IPS-18a (cell line): ENCODE data around the gene PDE9A.

Experiments
- H3K27ac ChIP-seq: one replicate; pipeline ENCODE4 v1.5.1; 2013; ENCODE audit warnings: low read length
- H3K27me3 ChIP-seq: one replicate; pipeline ENCODE4 v1.6.1; 2013; ENCODE audit warnings: mild to moderate bottlenecking, low read length; ENCODE audit not compliant: control insufficient read depth, insufficient read depth
- H3K36me3 ChIP-seq: one replicate; pipeline ENCODE4 v1.6.1; 2013; ENCODE audit warnings: low read depth, low read length; ENCODE audit not compliant: control insufficient read depth
- H3K4me1 ChIP-seq: one replicate; pipeline ENCODE4 v1.6.1; 2013; ENCODE audit warnings: low read depth, low read length; ENCODE audit not compliant: control insufficient read depth
- H3K4me3 ChIP-seq: one replicate; pipeline ENCODE4 v1.5.1; 2013; ENCODE audit warnings: low read length
- H3K9ac ChIP-seq: one replicate; pipeline ENCODE4 v1.6.1; 2013; ENCODE audit warnings: mild to moderate bottlenecking, low read length, moderate library complexity
- H3K9me3 ChIP-seq: one replicate; pipeline ENCODE4 v1.6.1; 2013; ENCODE audit warnings: low read depth, low read length; ENCODE audit not compliant: control insufficient read depth

PDE9A gene

DNA sequence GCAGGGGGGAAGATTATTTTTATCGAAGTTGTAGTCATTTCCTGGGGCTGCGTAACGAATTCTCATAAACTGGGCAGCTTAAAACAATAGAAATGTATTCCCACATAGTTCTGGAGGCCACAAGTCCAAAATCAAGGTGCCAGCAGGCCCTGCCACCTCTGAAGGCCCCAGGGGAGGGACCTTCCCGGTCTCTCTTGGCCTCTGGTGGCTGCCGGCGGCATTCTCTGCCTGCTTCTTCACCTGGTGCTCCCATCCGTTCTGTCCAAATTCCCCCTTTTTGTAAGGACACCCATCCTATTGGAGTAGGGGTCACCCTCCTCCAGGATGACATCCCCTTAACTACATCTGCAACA lies 92.8 kb downstream of the PDE9A start:
- Histone ChIP-seq H3K27me3 (no peaks in the 10 kb centered on the region), H3K9ac (no peak overlapping the region), H3K27ac (no peak overlapping the region), H3K4me3 (no peak overlapping the region), H3K4me1 (no peaks in the 10 kb centered on the region), H3K36me3 (peaks cover 4% of the 10 kb centered on the region), H3K9me3 (no peaks in the 10 kb centered on the region)

DNA sequence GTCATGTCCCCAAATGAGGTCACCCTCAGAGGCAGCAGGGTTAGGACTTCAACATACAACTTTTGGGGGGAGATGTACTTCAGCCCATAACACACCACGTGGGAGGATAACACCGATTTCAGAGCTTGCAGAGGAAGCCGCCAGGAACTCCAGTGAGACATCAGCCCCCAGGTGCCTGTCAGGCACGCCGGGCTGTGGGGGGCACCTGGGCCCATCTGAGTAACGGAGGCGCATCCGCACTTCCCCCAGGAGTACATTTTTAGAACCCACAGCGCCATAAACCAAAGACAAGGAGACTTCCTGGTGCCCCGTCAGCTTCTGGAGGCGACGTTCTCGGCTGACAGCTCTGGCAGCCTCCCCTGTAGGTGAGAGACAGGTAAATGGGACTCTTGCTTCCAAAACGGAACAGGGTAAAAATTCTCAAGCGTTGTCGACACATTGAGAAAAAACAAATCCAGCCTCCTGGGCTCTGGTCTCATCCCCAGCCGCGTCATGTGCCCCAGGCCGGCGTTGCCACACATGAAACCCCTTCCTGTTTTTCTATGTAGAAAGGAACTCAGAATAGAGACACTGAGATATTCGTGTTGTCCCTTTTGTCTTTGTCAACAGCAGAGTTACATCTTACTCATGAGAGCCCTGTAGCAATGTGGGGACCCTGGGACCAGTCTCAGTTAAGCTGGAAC lies 93.3 kb downstream of the PDE9A start:
- H3K27me3 ChIP-seq: no peaks in the 10 kb centered on the region
- no peaks in the 10 kb centered on the region for H3K9me3 ChIP-seq
- no peak overlapping the region for H3K27ac ChIP-seq
- H3K9ac ChIP-seq: no peak overlapping the region
- peaks cover 3% of the 10 kb centered on the region for H3K36me3 ChIP-seq
- no peak overlapping the region for H3K4me3 ChIP-seq
- no peaks in the 10 kb centered on the region for H3K4me1 ChIP-seq

DNA sequence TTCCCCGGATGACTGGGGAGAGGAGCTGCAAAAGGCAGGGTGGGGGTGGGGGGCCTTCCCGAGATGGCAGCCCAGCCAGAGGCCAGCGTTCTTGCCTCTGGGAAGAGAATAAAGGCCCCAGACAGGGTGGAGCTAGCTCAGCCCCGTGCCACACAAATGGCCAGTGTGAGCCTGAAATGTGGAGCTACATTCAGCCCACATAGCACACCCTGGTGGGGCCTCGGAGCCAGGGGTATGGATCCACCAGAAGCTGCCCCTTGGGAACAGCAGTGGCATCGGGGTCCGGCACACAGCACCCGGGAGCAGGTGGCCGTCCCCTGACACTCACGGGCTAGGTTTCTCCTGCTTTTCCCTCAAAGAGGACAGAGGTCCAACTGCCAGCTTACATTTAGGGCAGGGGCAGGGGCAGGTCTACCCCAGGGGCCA lies 93.9 kb downstream of the PDE9A start:
- no peaks in the 10 kb centered on the region for H3K36me3 ChIP-seq
- no peak overlapping the region for H3K27ac ChIP-seq
- no peaks in the 10 kb centered on the region for H3K9me3 ChIP-seq
- no peak overlapping the region for H3K4me3 ChIP-seq
- H3K27me3 ChIP-seq: no peaks in the 10 kb centered on the region
- H3K9ac ChIP-seq: no peak overlapping the region
- no peaks in the 10 kb centered on the region for H3K4me1 ChIP-seq

DNA sequence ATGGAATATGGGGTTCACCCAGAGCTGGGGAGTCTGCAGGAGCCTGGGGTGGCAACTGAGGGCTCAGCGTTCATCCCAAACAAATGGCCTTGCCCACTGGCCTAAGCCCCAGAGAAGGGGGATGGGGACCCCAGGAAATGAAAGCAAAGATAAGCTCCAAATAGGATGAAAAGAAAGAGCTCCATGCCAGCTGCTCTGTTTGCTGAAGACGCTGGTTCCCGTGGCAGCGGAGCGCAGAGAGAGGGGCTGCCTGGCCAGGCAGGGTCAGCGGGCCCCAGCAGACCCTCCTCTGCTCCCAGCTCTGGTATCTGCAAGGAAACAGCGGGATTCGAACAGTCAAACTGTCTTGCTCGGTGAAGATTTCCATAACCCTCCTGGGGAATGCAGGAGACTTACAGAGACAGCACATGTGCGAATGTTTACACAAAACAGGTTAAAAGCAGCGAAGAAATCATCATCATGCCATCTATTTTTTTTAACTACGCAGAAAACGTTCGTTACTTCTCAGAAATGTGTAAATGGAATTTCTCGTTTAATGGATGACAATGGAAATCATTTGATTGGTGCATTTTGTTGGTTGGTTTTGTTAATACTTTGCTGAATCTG lies 94.4 kb downstream of the PDE9A start:
- H3K27me3 ChIP-seq: no peaks in the 10 kb centered on the region
- H3K4me3 ChIP-seq: no peak overlapping the region
- no peaks in the 10 kb centered on the region for H3K36me3 ChIP-seq
- H3K27ac ChIP-seq: no peak overlapping the region
- H3K9me3 ChIP-seq: no peaks in the 10 kb centered on the region
- no peak overlapping the region for H3K9ac ChIP-seq
- H3K4me1 ChIP-seq: no peaks in the 10 kb centered on the region

DNA sequence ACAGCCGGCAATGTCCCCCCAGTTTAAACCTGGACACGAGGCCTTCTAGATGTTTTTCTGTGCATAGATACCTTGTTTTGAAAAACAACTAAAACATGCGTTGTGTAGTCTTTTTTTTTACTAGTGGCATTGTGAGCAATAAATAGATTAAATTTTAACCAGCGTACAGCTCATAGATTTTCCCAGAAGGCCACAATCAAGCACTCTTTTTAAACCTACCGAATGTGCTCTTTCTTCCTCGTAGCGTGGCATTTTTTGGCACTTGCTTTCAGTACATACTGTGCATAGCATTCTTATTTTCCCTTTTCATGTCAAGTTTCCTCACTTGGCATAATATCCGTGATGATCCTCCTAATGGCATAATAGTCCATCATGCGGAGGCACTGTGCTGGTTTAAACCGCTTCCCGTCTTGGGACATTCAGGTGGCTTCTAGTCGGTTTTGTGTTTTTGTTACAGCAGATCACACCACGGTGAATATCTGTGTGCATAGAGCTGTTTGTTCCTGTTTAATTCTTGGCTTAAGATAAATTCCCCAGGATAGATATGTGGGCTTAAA lies 95.3 kb downstream of the PDE9A start:
- Histone ChIP-seq H3K9ac (no peak overlapping the region), H3K9me3 (no peaks in the 10 kb centered on the region), H3K36me3 (no peaks in the 10 kb centered on the region), H3K4me3 (no peak overlapping the region), H3K4me1 (no peaks in the 10 kb centered on the region), H3K27me3 (no peaks in the 10 kb centered on the region), H3K27ac (no peak overlapping the region)

DNA sequence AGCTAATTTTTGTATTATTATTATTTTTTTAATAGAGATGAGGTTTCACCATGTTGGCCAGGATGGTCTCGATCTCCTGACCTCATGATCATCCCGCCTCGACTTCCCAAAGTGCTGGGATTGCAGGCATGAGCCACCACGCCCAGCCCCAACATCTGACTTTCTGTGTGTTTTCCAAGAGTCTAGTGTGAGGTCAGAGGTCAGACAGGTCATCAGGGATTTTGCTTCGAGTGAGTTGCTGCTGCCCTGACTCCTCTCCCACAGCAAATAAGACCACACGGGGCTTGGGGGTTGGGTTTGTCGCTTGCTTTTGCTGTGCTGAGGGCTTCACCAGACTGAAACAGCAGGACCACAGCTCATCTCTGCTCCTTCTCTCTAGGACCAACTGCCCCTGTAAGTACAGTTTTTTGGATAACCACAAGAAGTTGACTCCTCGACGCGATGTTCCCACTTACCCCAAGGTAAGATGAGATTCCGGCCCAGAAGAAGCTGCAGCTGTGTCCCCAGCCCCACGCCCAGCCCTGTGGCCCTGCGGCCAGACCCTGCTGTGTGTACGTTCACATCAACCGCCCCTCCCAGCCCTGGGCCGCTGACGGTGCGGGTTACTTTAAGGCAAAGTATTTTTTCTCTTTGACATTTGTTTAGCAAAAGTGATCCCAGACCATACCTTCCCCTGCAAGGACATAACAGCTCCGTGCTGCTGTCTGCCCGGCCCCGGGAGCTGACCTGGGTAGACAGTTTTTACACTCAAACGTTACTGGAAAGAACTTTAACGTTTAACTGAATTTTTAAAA lies 97.5 kb downstream of the PDE9A start:
- H3K9me3 ChIP-seq: no peaks in the 10 kb centered on the region
- no peak overlapping the region for H3K4me3 ChIP-seq
- H3K9ac ChIP-seq: no peak overlapping the region
- no peaks in the 10 kb centered on the region for H3K4me1 ChIP-seq
- no peaks in the 10 kb centered on the region for H3K27me3 ChIP-seq
- no peak overlapping the region for H3K27ac ChIP-seq
- no peaks in the 10 kb centered on the region for H3K36me3 ChIP-seq

DNA sequence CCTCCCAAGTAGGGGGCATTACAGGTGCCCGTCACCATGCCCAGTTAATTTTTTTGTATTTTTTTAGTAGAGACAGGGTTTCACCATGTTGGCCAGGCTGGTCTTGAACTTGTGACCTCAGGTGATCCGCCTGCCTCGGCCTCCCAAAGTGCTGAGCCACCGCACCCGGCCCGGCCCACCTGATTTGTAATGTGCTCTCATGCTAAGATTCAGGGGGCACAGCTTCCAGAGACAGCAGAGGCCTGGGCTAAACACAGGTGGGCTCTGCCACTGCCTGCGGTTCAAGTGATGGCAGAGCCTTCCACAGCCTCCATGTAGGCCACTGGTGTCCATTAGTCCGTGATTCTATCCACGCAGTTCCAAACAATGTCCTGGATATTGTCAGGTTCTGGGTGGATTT lies 98.4 kb downstream of the PDE9A start:
- Histone ChIP-seq H3K4me1 (no peaks in the 10 kb centered on the region), H3K4me3 (no peak overlapping the region), H3K27me3 (no peaks in the 10 kb centered on the region)

DNA sequence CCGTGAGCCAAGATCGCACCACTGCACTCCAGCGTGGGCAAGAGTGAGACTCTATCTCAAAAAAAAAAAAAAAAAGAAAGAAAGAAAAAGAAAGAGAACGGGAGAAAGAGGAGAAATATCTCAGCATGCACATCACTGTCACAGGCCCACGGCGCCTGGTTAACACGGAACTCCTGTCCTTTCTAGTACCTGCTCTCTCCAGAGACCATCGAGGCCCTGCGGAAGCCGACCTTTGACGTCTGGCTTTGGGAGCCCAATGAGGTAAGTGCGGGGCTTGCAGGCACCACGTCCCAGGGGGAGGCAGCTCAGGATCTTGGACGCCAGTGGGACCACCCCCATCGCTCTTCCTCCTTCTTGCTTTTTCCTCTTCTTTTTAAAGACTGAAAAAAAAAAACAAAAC lies 100.4 kb downstream of the PDE9A start:
- H3K27me3 ChIP-seq: no peaks in the 10 kb centered on the region
- H3K9me3 ChIP-seq: no peaks in the 10 kb centered on the region
- no peak overlapping the region for H3K9ac ChIP-seq
- H3K4me1 ChIP-seq: no peaks in the 10 kb centered on the region
- peaks cover 4% of the 10 kb centered on the region for H3K36me3 ChIP-seq
- H3K4me3 ChIP-seq: no peak overlapping the region
- H3K27ac ChIP-seq: no peak overlapping the region

More for the DNA sequence above, 98.4 kb downstream of the PDE9A start:
- H3K27ac ChIP-seq: no peak overlapping the region
- H3K9me3 ChIP-seq: no peaks in the 10 kb centered on the region
- no peak overlapping the region for H3K9ac ChIP-seq
- no peaks in the 10 kb centered on the region for H3K36me3 ChIP-seq

DNA sequence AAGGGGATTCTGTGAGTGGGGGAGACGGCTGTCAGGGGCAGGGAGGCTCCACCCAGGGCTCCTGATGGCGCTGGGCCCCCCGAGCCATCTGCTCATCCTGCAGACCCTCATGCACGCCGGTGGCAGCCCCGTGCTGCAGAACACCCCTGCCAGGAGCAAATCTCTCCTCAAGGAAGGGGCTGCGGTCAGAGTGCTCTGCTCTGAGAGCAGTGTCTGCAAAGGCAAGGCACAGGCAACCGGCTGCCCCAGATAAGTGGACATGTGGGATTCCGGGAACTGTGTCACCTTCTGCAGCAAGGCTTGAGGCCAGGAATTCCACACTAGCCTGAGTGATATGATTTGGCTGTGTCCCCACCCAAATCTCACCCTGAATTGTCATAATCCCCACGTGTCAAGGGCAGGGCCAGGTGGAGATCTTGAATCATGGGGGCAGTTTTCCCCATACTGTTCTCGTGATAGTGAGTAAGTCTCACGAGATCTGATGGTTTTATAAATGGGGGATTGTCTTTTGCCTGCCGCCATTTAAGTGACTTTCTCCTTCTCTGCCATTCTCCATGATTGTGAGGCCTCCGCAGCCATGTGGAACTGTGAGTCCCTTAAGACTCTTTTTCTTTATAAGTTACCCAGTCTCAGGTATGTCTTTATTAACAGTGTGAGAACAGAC lies 101.0 kb downstream of the PDE9A start:
- no peak overlapping the region for H3K9ac ChIP-seq
- no peaks in the 10 kb centered on the region for H3K9me3 ChIP-seq
- peaks cover 4% of the 10 kb centered on the region for H3K36me3 ChIP-seq
- H3K4me3 ChIP-seq: no peak overlapping the region
- H3K27ac ChIP-seq: no peak overlapping the region
- H3K27me3 ChIP-seq: no peaks in the 10 kb centered on the region
- H3K4me1 ChIP-seq: no peaks in the 10 kb centered on the region

DNA sequence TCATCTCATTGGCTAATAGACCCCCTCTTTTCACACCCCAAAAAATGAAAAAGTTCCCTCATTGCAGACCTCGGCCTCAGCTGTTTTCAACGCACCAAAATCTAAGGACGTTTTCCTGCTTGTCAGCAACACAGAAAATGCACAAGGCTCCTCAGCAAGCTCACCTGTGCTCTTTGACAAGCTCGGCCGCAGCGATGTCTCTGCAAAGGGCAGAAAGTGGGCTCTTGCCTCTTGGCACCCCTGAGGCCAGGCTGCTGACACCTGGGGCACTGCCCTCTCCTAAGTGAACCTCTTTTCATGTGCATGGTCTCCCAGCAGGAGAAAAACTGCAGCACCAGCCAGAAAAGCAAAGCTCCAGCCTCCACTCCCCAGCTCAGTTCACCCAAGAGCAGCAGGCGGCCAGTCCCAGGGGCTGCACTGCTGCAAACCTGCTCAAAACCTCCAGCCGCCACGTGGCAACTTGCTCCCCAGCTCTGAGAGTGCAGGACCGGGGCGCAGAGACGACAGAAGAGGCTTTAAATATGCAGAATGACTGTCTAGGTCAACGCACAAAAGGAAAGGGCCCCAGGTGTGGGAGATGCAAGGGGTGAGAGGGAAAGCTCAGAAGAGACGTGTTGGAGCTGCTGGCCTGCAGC lies 101.7 kb downstream of the PDE9A start:
- Histone ChIP-seq H3K27ac (no peak overlapping the region), H3K4me1 (no peaks in the 10 kb centered on the region), H3K9me3 (no peaks in the 10 kb centered on the region), H3K9ac (no peak overlapping the region), H3K36me3 (peaks cover 4% of the 10 kb centered on the region), H3K4me3 (no peak overlapping the region), H3K27me3 (no peaks in the 10 kb centered on the region)
